ENCODE measurements around the gene CPN2. TPM values are rescaled to one million over a fixed set of nuclear protein-coding genes. Genes with fewer than 3 reads are reported as not detected.

The CPN2 gene
- total RNA-seq, 2 experiments from 2014 or later = not detected

DNA sequence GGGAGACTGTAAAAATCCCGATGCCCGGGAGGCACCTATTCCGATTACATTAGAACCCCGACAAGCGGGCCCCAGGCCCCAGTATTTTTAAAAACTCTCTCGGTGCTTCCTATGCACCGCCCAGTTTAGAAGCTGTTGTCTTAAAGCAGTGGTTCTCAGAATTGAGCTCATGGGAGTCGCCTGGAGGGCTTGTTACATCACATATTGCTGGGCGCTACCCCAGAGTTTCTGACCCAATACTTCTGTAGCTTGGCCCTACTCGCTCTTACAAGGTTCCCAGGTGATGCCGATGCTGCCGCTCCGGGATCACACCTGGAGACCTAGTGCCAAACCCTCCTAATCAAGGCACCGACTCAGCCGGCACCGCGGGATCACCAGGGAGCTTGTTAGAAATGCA is 35.2 kb downstream of the CPN2 start:
- BruUV-seq (replicated peaks) = no TSS peak
- Histone ChIP-seq H3K9me2 (ENCODE audit: insufficient read depth, low read length) (no peaks in the 10 kb centered on the region), H3K27ac (ENCODE audit: low read depth, low read length, poor library complexity, severe bottlenecking) (no peak overlapping the region), H3K36me3 (ENCODE audit: insufficient read depth, low read length) (no peaks in the 10 kb centered on the region), H3K9me3 (ENCODE audit: low read length) (no peaks in the 10 kb centered on the region), H4K20me1 (ENCODE audit: insufficient read depth, low read length) (no peaks in the 10 kb centered on the region), H3K4me1 (ENCODE audit: insufficient read depth, low read length, poor library complexity, severe bottlenecking) (no peaks in the 10 kb centered on the region), H3K4me3 (ENCODE audit: low read depth, low read length, poor library complexity, severe bottlenecking) (no peak overlapping the region), H3K79me2 (ENCODE audit: insufficient read depth, low read depth, low read length) (no peaks in the 10 kb centered on the region), H3K4me2 (ENCODE audit: low read length) (no peak overlapping the region), H2AFZ (ENCODE audit: low read length) (no peak overlapping the region)
- no peak for DNase-seq (ENCODE audit: low spot score)
- intact Hi-C loops (cut with micrococcal nuclease; ENCODE audit: unreplicated experiment) = loop anchor here (1.0 to 5.0 kb wide), 4 partner anchors 179 to 649 kb away; partner anchors contain the start of gene HES1
- TF ChIP-seq CTCF (conservative IDR thresholded peaks at IDR 0.05; ENCODE audit: low read length) = no peak
- TF ChIP-seq EZH2phosphoT487 (IDR thresholded peaks at IDR 0.05; ENCODE audit: borderline replicate concordance, low read depth, low read length) = no peak
- POLR2A ChIA-PET = interaction anchor here (0.6 kb wide), 1 partner anchor 156 kb away, joined by 3 read pairs; no protein-coding TSS in a partner anchor
- CTCF ChIA-PET (ENCODE audit: unreplicated experiment) = interaction anchor here (1.3 kb wide), 1 partner anchor 651 kb away, joined by 4 read pairs; no protein-coding TSS in a partner anchor

- no peaks in the 10 kb centered on the region for H3K36me3 ChIP-seq (ENCODE audit: insufficient read depth, low read length)
- peak; percentile 66 for DNase-seq (ENCODE audit: low spot score)
- POLR2A ChIA-PET = no interaction called here
Measured at GRCh38 chr3:194315088-194315964, 35.8 kb downstream of the CPN2 start.

More at GRCh38 chr3:194315088-194315964, 35.8 kb downstream of the CPN2 start:
- Histone ChIP-seq H2AFZ (ENCODE audit: low read length) (no peak overlapping the region), H3K4me3 (ENCODE audit: low read depth, low read length, poor library complexity, severe bottlenecking) (no peak overlapping the region), H3K4me2 (ENCODE audit: low read length) (peak overlapping the region; percentile 43; the same call in 1 of the 2 replicates), H4K20me1 (ENCODE audit: insufficient read depth, low read length) (no peaks in the 10 kb centered on the region), H3K79me2 (ENCODE audit: insufficient read depth, low read depth, low read length) (no peaks in the 10 kb centered on the region), H3K4me1 (ENCODE audit: insufficient read depth, low read length, poor library complexity, severe bottlenecking) (no peaks in the 10 kb centered on the region), H3K27ac (ENCODE audit: low read depth, low read length, poor library complexity, severe bottlenecking) (no peak overlapping the region), H3K9me3 (ENCODE audit: low read length) (no peaks in the 10 kb centered on the region), H3K9me2 (ENCODE audit: insufficient read depth, low read length) (no peaks in the 10 kb centered on the region)
- BruUV-seq (replicated peaks) = no TSS peak
- TF ChIP-seq EZH2phosphoT487 (IDR thresholded peaks at IDR 0.05; ENCODE audit: borderline replicate concordance, low read depth, low read length) (no peak), CTCF (conservative IDR thresholded peaks at IDR 0.05; ENCODE audit: low read length) (peak; percentile 89)
- CTCF ChIA-PET (ENCODE audit: unreplicated experiment) = interaction anchor here (0.6 to 1.3 kb wide), 2 partner anchors 286 to 650 kb away, joined by 4 read pairs; no protein-coding TSS in a partner anchor
- intact Hi-C loops (cut with micrococcal nuclease; ENCODE audit: unreplicated experiment) = loop anchor here (1.0 to 5.0 kb wide), 4 partner anchors 179 to 648 kb away; partner anchors contain the start of gene HES1

Data from OCI-LY7 (cell line).